ENCODE data around the gene MAP3K3.

MAP3K3 gene
- total RNA-seq, result 123 to 148 (median 137) reads per million in 4 donors

DNA sequence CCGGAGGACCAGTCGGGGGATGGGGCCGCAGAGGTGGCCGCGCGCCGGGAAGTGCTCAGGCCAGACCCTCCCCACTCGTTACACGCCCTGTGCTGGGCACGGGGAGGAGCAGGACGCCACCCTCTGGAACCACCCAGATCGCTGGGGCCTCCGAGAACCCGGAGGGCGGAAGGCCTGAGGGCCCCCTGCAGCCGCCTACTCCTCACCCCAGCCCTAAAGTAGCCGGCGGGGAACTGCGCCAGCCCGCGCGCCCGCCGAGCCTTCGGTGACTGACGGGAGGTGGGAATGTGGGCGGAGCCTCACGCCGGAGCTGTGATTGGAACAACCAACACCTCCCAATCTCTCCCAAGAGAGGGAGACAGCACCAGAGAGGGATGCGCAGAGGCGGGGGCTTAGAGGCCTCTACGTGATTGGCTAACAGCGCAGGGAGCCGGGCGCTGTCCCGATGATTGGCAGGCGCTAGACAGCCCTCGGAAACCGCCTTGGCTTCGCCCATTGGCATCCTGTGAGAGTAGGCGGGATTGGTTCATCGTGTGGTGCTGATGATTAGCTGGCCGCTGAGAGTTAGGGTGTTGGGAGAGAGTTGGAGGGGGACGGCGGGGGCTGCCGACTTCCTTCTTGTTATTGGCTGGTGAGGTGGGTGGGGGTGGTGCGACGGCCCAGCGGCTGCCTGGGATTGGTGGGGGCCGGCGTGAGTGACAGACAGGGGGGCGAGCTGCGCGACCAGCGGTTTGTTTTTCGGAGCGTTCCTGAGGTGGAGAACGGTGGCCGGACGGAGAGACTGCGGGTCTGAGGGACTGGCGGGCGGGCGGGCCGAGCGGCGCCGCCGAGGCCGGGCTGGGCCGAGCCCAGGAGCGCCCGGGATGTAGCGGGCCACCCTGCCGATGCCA, at the start of gene MAP3K3:
MAP3K3 (plus strand) TSS at position 734 of the 890 bp plus-strand sequence. CDS start 343 bp downstream, outside the sequence.
- peak; percentile 95 to 100 (median 97) for DNase-seq

DNA sequence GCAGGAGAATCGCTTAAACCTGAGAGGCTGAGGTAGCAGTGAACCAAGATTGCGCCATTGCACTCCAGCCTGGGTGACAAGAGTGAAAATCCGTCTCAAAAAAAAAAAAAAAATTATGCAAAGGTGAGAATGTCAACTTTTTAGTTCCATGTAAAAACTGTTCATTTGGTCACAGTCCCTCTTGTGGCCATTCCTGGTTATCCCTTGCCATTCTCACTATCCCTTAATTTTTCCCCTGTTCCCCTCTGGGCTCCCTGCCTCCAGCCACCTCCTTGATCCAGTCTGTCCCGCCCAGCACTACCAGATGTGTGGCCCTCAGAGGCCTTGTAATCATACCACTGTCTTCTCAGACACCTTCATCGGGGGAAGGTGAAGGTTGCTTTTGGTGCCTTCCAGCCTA, 48.6 kb upstream of the MAP3K3 start:
- DNase-seq, result no peak

DNA sequence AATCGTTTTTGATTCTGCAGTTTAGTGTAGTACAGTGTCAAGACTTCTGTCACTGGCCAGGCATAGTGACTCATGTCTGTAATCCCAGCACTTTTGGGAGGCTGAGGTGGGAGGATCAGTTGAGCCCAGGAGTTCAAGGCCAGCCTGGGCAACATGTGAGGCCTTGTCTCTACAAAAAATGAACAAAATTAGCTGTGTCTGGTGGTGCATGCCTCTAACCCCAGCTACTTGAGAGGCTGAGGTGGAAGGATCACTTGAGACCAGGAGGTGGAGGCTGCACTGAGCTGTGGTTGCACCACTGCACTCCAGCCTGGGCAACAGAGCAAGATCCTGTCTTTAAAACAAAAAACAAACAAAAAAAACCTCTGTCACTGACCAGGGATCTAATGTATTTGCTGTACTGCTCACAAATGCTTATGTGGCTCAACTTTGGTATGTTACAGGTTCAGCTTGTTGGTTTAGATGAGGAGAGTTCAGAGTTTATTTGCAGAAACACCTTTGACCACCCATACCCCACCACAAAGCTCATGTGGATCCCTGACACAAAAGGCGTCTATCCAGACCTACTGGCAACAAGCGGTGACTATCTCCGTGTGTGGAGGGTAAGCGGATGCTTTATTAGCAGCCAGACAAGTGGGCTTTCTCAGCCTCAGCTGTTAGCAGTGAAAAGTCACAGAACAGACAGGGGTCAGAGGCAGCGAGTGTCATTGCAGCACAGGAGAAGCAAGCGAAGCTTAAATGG, 44.0 kb upstream of the MAP3K3 start:
- no peak for DNase-seq

DNA sequence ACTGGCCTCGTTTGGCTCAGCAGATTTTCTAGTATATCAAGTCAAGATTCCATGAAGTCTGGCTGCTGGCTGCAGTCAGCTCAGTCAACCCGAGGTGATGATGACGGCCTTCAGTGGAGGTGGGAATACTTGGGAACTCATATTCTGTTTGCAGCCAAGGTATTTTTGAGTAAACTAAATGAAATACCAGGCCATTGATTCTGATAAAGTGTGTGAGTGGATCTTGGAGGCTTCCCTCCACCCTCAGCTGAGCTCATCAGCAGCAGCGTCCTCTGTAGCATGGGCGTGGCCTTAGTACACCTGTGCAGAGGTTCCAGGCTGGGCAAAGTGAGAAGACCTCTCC, 43.5 kb upstream of the MAP3K3 start:
- DNase-seq, result no peak

DNA sequence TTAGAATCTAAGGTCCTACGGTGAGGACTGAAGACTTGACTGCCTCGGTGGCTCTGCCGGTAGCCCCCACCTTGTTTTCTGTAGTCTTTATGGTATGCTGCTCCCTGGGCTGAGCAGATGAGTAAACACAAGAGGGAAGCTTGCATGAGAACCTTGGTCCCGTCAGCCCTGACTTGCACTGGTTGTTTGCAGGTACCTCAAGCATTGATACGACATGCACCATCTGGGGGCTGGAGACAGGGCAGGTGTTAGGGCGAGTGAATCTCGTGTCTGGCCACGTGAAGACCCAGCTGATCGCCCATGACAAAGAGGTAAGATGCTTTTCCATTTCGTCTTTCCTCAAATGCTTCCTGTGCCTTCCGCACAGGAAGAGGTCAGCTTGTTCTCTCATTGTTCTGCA, 42.6 kb upstream of the MAP3K3 start:
- DNase-seq, result no peak

DNA sequence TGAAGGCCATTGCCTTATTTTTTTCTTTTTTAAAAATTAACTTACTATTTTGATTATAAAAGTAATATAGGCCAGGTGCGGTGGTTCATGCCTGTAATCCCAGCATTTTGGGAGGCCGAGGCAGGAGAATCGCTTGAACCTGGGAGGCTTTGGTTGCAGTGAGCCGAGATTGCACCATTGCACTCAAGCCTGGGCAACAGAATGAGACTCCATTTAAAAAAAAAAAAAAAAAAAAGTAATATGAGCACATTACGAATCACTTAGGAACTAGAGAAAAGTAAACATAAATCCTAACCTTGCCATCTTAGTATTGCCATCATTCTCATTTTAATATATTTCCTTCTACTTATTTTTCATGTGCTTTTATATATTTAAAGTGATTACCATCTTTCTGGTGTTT, 34.4 kb upstream of the MAP3K3 start:
- DNase-seq, result no peak

DNA sequence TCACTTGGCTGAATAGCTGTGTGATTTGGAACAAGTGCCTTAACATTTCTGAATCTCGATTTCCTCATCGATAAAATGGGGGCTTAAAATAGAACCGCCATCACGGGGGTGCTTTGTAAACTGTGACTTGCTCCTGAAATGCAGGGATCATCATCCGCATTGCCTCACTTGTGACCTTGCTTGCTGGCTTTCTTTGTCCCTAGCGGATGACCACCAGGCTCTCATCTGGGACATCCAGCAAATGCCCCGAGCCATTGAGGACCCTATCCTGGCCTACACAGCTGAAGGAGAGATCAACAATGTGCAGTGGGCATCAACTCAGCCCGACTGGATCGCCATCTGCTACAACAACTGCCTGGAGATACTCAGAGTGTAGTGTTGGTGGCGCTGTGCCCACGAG, 33.4 kb upstream of the MAP3K3 start:
- DNase-seq, result no peak

DNA sequence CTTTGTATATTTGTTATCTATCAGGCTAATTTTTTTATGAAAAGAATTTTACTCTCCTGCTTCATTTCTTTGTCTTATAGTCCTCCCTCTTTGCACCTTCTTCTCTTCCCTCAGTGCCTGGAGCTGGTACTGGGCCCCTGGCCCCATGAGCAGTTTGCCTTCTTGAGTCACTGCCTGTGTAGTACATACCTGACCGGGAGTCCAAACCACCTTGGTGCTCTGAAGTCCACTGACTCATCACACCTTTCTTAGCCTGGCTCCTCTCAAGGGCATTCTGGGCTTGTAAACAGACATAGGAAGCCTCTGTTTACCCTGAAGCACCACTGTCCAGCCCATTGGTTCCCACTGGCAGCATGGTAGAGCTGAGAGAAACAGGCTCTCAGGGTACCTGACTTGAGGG, 32.6 kb upstream of the MAP3K3 start:
- DNase-seq, result no peak

DNA sequence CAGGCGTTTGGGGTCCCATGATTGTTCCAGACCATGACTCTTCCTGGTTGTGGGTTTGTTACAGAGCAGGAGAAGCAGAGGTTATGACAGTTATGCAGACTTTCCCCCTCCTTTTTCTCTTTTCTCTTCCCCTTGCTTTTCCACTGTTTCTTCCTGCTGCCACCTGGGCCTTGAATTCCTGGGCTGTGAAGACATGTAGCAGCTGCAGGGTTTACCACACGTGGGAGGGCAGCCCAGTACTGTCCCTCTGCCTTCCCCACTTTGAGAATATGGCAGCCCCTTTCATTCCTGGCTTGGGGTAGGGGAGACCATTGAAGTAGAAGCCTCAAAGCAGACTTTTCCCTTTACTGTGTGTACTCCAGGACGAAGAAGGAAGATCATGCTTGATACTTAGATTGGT, 29.4 kb upstream of the MAP3K3 start:
- DNase-seq, result no peak

DNA sequence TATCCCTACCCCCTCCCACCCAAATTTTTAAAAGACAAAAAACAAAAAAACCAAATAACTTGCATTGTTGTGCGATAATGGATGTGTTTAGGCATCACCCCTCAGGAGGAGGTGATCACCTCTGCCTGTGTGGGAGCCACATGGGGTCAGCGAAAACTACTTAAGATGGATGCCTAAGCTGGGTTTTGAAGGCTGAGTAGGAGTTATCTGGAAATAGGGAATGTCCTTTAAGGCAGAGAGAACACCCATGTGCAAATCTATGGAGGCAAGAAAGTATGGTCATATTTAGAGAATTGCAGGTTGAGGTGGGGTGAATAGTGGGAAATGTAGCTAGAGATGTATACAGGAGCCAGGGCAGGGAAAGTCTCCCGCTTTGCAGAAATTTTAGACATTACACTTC, 27.1 kb upstream of the MAP3K3 start:
- DNase-seq, result no peak

DNA sequence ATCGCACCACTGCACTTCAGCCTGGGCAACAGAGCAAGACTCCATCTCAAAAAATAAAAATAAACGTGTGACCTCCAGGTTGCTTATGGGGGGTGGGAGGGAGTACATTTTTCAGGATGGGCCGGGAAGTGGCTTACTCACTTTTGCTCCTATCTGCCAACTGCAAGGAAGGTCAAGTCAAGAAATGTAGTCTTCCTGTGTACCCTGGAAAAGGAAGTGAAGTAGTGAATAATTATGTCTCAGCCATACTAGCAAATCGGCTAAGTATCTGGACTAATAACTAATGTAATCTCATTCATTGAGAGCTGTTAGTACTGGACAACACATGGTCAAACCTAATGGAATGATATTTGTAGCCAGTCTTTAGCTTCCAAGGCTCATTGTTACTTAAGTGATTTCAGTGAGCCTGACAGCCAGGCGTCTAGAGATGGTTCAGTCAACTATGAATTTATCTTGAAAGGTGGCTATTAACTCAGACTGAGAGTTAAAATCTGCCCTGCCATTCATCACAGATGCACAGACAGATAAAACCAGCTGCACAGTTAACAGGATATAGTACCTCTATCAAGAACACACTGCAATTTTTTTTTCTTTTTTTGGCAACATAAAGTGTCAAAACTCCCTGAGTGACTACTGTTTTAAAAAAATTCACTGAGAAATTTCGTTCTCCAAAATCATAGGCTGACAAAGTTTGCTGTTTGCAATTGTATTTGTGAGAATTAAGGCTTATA, 25.2 kb upstream of the MAP3K3 start:
- peak in 1 of 5 donors; percentile 22 for DNase-seq

DNA sequence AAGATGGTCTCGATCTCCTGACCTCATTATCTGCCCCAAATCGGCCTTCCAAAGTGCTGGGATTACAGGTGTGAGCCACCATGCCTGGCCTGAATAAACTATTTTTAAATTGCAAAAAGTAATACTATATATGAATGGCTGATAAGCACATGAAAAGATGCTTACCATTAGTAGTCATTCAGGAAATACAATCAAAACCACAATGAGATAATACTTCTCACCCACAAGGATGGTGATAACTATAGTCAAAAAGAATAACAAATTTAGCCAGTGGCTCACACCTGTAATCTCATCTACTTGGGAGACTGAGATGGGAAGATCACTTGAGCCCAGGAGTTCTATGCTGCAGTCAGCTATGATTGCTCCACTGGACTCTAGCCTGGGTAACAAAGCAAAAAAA, 23.9 kb upstream of the MAP3K3 start:
- DNase-seq, result no peak

DNA sequence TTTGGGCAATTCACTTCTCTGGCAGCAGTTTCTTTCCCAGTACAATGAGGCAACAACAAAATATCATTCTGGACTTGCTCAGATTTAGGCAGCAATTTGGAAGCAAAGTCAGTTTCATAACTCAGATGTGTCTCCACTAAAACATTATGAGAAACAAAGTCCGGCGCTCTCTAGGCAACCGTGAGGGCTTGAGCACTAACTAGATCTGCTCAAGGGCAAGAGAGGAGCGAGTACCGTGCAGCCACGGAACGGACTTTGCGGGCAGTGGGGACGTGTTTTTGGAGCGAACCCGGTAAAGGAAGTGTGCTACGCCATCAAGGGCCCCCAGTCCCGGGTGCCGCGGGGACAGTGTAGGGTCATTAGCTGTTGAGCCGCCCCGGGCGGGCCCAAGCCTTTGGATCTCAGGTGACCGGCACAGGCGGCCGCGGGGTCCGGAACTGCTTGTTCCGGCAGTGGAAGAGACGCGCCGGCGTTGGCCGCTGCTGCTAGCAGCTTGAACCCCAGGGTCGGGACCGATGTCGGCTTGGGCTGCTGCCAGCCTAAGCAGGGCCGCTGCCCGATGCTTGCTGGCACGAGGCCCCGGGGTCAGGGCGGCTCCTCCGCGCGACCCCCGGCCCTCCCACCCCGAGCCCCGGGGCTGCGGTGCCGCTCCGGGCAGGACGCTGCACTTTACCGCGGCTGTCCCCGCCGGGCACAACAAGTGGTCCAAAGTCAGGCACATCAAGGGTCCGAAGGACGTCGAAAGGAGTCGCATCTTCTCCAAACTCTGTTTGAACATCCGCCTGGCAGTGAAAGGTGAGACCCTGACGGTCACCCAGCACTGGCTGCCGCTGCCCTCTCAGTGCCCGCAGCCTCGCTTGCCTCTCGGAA, 21.4 kb upstream of the MAP3K3 start, which contains the start of gene TACO1:
TACO1 (plus strand) TSS at position 327 of the 870 bp plus-strand sequence; CDS start at position 516, 189 bp downstream.
- peak; percentile 41 to 79 (median 53) for DNase-seq

DNA sequence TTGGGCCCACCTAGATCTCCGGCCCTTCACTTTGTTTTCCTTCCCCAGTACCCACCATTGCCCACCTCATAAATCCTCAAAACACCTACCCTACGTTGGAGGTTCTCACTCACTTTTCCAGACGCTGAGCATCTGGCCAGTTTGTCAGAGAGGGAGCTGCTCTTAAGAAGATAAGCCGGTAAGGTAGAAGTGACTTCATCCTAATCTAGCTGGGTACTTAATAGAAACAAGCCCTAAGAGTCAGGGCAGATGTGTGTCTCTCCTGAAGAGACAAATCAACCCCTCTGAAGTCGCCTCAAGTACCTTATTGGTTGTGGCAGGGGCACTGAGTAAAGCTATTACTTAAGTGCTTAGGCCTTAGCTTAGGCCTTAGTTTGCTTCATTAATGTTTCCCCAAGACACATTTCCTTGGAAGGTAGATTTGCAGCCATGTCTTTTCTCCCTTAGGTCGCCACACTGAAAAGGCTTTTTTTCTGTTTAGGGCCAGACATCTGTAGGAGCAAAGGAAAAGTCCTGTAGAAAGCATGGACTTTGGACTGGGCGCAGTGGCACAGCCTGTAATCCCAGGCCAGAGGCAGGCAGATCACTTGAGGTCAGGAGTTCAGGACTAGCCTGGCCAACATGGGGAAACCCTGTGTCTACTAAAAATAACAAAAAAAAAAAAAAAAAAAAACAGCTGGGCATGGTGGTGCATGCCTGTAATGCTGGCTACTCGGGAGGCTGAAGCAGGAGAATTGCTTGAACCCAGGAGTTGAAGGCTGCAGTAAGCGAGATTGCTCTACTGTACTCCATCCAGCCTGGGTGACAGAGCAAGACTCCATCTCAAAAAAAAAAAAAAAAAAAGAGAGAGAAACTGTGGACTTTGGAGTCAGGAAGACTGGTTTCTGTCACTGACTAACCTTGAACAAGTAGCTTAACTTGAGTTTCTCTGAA, 20.5 kb upstream of the MAP3K3 start:
- no peak for DNase-seq

DNA sequence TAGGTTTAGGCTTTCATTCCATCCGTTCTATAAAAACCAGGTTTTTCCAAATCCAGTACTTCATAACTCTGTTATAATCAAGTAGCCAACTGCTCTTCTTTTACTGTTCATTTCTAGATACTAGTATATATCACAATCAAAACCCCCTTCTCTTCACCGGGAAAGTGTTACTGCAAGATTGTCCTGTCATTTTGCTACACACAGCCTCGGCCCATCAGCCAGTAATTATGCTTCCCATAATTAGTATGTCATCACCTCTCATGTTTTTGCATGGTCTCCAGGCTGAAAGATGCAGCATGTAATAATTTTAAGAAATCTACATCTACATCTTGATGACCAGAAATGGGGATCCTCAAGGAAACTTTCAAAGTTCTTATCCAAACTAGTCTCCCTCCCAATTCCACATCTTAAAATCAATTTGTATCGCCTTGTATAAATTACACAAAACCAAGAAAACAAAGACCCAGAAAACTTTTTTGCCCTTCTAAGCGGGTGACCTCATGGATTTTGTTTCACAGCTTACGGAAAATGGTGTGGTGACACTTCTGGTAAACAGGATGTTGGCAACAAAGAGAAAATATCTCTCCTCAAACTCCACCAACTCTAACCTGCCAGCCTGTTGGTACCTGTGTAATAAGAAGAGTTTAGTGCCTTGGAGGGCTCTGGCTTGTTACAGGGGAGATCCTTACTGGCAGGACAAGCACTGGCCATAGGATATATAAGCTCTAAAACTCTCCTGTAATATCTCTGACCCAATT, 12.2 kb upstream of the MAP3K3 start:
- peak in 1 of 5 donors; percentile 75 for DNase-seq

DNA sequence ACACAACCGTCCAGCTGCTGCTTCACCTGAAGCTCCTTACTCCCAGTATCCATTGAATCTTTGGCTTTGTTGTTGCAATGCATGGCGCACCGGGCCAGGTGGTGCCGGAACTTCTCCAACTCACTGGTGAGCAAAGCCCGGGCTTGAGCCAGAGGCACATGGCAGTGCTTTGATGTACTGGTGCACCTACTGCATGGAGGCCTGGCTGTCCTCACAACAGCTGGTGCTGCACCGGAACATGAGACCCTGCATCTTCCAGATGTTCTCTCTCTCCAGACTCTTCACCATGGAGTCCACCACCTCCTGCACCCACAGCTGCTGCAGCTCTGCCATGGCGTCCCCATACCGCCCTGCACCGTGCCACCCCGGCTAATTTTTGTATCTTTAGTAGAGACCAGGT, 11.4 kb upstream of the MAP3K3 start:
- DNase-seq, result no peak

DNA sequence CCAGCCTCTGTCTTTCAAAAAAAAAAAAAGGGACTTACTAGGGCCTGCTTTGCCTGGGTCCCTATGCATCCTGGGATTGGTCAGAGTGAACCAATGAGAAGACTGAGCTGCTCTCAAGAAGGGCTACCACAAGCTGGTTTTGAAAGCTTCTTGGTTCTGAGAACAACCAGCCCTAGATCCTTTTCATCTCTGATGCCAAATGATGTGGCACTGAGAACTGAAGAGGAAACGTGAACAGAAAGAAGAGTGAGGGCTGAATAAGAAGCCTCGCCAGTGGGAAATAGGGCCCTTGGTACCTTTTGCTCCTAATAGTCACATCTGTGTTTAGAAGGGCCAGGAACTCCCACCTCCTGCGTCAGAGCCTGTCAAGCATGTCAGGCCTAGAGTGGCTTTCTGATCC, 10.9 kb upstream of the MAP3K3 start:
- DNase-seq, result peak in 1 of 5 donors; percentile 92

DNA sequence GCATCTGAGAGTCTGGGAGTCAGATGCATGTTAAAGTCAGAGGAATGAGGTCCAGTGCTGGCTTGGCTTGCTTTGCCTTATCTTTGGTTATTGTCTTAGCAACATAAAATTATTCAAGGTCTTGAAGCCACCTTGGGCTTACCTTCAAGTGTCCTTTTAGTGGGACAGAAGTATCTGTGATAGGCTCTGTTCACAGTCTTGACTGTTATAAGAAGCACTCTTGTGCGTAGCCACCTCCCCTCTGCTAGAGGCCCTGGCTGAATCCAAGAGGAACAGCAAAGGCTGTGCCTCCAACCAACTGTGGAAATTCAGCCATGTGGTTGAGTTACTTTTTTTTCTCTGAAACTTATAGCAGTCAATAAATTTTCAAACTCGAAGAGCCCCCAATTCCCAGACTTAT, 8.6 kb upstream of the MAP3K3 start:
- no peak for DNase-seq

DNA sequence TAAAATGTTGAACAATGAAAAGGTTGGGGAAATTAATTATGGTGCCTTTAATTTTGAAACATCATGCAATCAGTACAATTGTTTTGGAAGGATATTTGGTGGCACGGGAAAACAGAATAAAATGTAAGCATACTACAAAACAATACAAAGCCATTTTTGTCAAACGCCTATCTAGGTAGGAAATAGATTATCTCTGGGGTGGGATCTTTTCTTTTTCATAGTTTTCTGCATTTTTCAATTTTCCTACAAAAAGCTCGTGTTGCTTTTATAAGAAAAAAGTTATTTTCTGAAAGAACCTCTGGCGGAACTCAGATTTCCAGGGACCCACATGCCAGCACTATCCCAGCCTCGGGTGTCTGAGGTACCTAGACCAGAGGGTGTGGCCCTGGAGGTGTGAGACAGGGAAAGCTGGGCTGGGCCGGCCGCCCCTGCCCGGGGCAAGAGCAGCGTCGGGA, 961 bp upstream of the MAP3K3 start:
- no peak for DNase-seq
